ENCODE results near the gene GTF2A1L.

GTF2A1L gene

GRCh38 chr2:48635786-48636185 is 18.1 kb downstream of the GTF2A1L start:
- no peaks in the 10 kb centered on the region for H3K36me3 Mint-ChIP-seq (ENCODE audit: low read depth)
- no peaks in the 10 kb centered on the region for H3K27me3 Mint-ChIP-seq (ENCODE audit: low read depth)
- no peak overlapping the region for H3K27ac Mint-ChIP-seq
- H3K4me3 Mint-ChIP-seq = no peak overlapping the region
- peaks cover 6% of the 10 kb centered on the region for H3K9me3 Mint-ChIP-seq
- H3K4me1 Mint-ChIP-seq (ENCODE audit: low read depth) = no peaks in the 10 kb centered on the region

DNA sequence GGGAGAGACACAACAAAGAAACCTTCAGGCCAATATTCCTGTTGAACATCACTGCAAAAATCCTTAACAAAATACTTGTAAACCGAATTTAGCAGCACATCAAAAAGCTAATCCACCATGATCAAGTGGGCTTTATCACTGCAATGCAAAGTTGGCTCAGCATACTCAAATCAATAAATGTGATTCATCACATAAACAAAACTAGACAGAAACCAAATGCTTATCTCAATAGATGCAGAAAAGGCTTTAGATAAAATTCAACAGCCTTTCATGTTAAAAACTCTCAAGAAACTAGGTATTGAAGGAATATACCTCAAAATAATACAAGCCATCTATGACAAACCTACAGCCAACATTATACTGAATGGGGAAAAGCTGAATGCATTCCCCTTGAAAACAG is 20.6 kb downstream of the GTF2A1L start:
- Mint-ChIP-seq H3K27me3 (ENCODE audit: low read depth) (no peaks in the 10 kb centered on the region), H3K36me3 (ENCODE audit: low read depth) (no peaks in the 10 kb centered on the region), H3K27ac (no peak overlapping the region), H3K4me3 (no peak overlapping the region), H3K9me3 (peaks cover 6% of the 10 kb centered on the region), H3K4me1 (ENCODE audit: low read depth) (no peaks in the 10 kb centered on the region)

- peaks cover 7% of the 10 kb centered on the region for H3K27me3 Mint-ChIP-seq (ENCODE audit: low read depth)
- H3K4me1 Mint-ChIP-seq (ENCODE audit: low read depth) = no peaks in the 10 kb centered on the region
- no peak overlapping the region for H3K4me3 Mint-ChIP-seq
- H3K27ac Mint-ChIP-seq = no peak overlapping the region
- no peaks in the 10 kb centered on the region for H3K36me3 Mint-ChIP-seq (ENCODE audit: low read depth)
- H3K9me3 Mint-ChIP-seq = no peaks in the 10 kb centered on the region
These were observed 33.6 kb downstream of the GTF2A1L start for GRCh38 chr2:48651158-48651790.

DNA sequence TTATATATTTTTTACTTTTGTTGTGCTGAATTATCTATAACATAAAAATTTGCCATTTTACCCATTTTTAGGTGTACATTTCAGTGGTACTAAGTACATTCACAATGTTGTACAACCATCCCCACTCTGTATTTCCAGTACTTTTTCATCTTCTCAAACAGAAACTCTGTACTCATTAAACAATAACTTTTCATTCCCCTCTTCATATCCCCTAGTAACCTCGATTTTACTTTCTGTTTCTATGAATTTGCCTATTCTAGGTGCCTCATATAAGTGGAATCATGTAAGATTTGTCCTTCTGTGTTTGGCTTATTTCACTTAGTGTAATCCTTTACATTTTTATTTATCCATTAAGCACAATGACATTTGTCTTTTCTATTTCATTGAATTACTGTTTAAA is 51.3 kb downstream of the GTF2A1L start:
- H3K4me1 Mint-ChIP-seq (ENCODE audit: low read depth) = no peaks in the 10 kb centered on the region
- H3K27me3 Mint-ChIP-seq (ENCODE audit: low read depth) = no peaks in the 10 kb centered on the region
- no peaks in the 10 kb centered on the region for H3K36me3 Mint-ChIP-seq (ENCODE audit: low read depth)
- no peak overlapping the region for H3K4me3 Mint-ChIP-seq
- H3K27ac Mint-ChIP-seq = no peak overlapping the region
- H3K9me3 Mint-ChIP-seq = no peaks in the 10 kb centered on the region

- Mint-ChIP-seq H3K4me1 (ENCODE audit: low read depth) (no peaks in the 10 kb centered on the region), H3K27ac (no peak overlapping the region), H3K27me3 (ENCODE audit: low read depth) (peaks cover 7% of the 10 kb centered on the region), H3K36me3 (ENCODE audit: low read depth) (no peaks in the 10 kb centered on the region), H3K4me3 (no peak overlapping the region), H3K9me3 (no peaks in the 10 kb centered on the region)
These were observed 55.9 kb downstream of the GTF2A1L start for GRCh38 chr2:48673581-48673980.

- Mint-ChIP-seq H3K36me3 (ENCODE audit: low read depth) (no peaks in the 10 kb centered on the region), H3K4me3 (no peak overlapping the region), H3K27ac (no peak overlapping the region), H3K4me1 (ENCODE audit: low read depth) (no peaks in the 10 kb centered on the region), H3K27me3 (ENCODE audit: low read depth) (peaks cover 9% of the 10 kb centered on the region), H3K9me3 (no peaks in the 10 kb centered on the region)
These were observed 57.3 kb downstream of the GTF2A1L start for GRCh38 chr2:48674933-48675332.

DNA sequence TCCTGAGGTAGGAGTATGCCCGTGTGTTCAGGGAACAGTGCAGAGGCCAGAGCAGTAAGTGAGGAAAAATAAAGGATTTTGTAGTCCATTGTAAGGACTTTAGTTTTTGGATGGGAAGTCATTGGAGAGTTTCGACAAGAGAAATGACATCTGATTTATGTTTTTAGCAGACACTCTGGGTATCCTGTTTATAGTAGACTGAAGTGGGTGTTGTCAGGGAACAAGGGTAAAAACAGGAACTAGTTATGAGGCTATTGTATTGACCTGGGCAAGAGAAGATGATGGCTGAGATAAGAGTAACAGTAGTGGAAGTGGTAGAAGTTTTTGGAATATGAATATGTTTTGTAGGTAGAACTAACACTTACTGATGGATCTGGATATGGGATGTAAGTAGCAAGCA is 59.8 kb downstream of the GTF2A1L start:
- H3K27ac Mint-ChIP-seq = no peak overlapping the region
- peaks cover 12% of the 10 kb centered on the region for H3K27me3 Mint-ChIP-seq (ENCODE audit: low read depth)
- H3K4me3 Mint-ChIP-seq = no peak overlapping the region

GRCh38 chr2:48685126-48685525 is 67.5 kb downstream of the GTF2A1L start:
- Mint-ChIP-seq H3K36me3 (ENCODE audit: low read depth) (no peaks in the 10 kb centered on the region), H3K27me3 (ENCODE audit: low read depth) (peaks cover 8% of the 10 kb centered on the region), H3K9me3 (no peaks in the 10 kb centered on the region), H3K4me3 (no peak overlapping the region), H3K4me1 (ENCODE audit: low read depth) (no peaks in the 10 kb centered on the region), H3K27ac (no peak overlapping the region)

More for the DNA sequence above, 59.8 kb downstream of the GTF2A1L start:
- Mint-ChIP-seq H3K9me3 (no peaks in the 10 kb centered on the region), H3K4me1 (ENCODE audit: low read depth) (no peaks in the 10 kb centered on the region), H3K36me3 (ENCODE audit: low read depth) (no peaks in the 10 kb centered on the region)

DNA sequence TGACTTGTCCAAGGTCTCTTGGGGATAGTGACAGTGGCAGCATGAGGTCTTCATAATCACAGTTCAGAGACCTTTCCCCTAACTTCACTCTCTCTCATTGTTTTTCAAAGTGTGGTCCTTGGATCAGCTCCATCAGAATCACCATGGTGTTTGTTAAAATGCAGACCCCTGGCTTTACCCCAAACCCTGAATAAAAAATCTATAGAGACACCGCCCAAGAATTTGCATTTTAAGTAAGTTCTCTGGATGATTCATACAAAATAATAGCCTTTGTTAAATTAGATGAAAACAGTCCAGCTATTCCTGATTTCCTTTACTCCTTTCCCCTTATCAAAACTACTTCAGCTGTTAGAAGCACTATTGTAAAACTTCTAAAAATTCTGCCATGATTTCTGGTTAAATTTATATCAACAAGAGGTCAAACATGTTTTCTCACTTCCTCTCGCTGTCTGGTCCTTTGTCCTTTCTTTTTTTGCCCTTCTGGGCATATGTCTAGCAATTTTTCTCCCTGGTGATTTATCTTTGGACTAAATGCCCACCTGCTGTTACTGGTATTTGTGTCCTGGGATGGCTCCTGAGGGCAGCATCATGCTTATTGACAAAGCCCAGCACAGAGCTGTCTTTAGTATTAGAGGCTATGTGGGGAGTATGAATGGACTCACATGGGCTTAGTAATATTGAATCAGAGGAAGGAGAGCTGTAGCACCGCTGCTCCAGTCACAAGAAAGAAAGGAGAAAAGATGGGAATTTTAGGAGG is 74.5 kb downstream of the GTF2A1L start:
- peaks cover 3% of the 10 kb centered on the region for H3K27me3 Mint-ChIP-seq (ENCODE audit: low read depth)
- H3K4me1 Mint-ChIP-seq (ENCODE audit: low read depth) = no peaks in the 10 kb centered on the region
- H3K4me3 Mint-ChIP-seq = no peak overlapping the region
- no peak overlapping the region for H3K27ac Mint-ChIP-seq
- no peaks in the 10 kb centered on the region for H3K9me3 Mint-ChIP-seq
- H3K36me3 Mint-ChIP-seq (ENCODE audit: low read depth) = no peaks in the 10 kb centered on the region

DNA sequence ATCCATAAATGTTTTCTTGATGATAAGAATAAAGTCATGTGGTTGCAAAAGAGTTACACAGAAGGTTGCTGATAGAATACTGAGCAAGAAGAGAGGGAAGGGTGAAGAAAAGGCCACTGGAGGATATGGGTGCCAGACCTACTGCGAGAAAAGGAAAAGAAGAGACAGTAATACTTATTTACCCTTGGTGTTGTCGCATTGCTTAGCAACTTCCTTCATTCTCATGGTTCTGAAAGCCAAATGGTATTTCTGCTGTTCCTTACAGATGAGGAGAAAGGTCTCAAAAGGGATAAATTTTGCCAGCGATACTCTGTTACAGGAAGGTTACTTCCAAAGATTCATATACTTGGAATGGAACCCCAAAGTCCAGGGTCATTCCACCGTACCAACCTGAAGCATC is 75.4 kb downstream of the GTF2A1L start:
- Mint-ChIP-seq H3K4me1 (ENCODE audit: low read depth) (no peaks in the 10 kb centered on the region), H3K9me3 (no peaks in the 10 kb centered on the region), H3K36me3 (ENCODE audit: low read depth) (no peaks in the 10 kb centered on the region), H3K27ac (no peak overlapping the region), H3K4me3 (no peak overlapping the region), H3K27me3 (ENCODE audit: low read depth) (peaks cover 4% of the 10 kb centered on the region)

DNA sequence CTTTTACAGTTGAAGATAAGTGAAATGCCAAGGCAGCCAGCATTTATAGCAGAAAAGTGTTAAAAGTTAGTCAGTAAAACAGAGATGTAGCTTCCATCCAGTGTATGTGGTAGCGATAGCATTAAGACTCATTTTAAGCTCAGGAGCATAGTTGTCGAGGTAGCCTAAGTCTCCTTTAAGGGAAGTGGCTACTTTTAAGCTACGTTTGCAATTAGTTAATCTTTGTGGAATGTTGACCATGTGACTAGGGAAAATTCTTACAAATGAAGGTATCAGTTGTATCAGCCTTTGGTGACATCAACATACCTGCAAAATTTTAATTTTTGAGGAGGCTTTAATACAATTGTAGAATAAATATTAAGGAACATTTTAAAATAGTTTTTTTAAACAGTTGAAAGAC is 76.0 kb downstream of the GTF2A1L start:
- no peak overlapping the region for H3K4me3 Mint-ChIP-seq
- H3K36me3 Mint-ChIP-seq (ENCODE audit: low read depth) = no peaks in the 10 kb centered on the region
- no peaks in the 10 kb centered on the region for H3K4me1 Mint-ChIP-seq (ENCODE audit: low read depth)
- H3K27me3 Mint-ChIP-seq (ENCODE audit: low read depth) = peaks cover 4% of the 10 kb centered on the region
- no peak overlapping the region for H3K27ac Mint-ChIP-seq
- H3K9me3 Mint-ChIP-seq = no peaks in the 10 kb centered on the region

- no peaks in the 10 kb centered on the region for H3K36me3 Mint-ChIP-seq (ENCODE audit: low read depth)
- H3K4me3 Mint-ChIP-seq = no peak overlapping the region
- no peak overlapping the region for H3K27ac Mint-ChIP-seq
- no peaks in the 10 kb centered on the region for H3K4me1 Mint-ChIP-seq (ENCODE audit: low read depth)
- H3K27me3 Mint-ChIP-seq (ENCODE audit: low read depth) = peaks cover 4% of the 10 kb centered on the region
- no peaks in the 10 kb centered on the region for H3K9me3 Mint-ChIP-seq
These were observed 76.5 kb downstream of the GTF2A1L start for GRCh38 chr2:48694149-48694548.

DNA sequence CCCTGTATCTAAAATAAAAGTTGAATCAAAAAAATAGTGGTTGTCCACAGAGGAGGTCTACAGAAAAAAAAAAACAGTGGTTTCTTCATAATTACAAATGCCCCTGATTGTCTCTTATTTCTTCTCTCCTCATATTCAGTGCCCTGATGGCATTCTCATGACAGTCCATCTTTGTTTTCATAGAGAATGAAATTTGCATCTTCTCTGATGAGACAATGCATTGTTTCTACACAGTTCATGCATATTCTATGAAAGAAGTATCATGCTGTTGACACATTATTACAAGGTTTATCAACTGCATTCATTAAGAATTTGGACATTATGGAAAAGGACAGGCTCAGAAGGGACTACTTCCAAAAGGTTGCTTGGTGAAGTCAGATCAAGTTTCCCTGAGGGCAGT is 78.3 kb downstream of the GTF2A1L start:
- no peak overlapping the region for H3K27ac Mint-ChIP-seq

GRCh38 chr2:48696881-48697280 is 79.2 kb downstream of the GTF2A1L start:
- Mint-ChIP-seq H3K27ac (no peak overlapping the region), H3K27me3 (ENCODE audit: low read depth) (peaks cover 4% of the 10 kb centered on the region), H3K36me3 (ENCODE audit: low read depth) (no peaks in the 10 kb centered on the region), H3K4me3 (no peak overlapping the region), H3K4me1 (ENCODE audit: low read depth) (no peaks in the 10 kb centered on the region), H3K9me3 (no peaks in the 10 kb centered on the region)

More for the DNA sequence above, 78.3 kb downstream of the GTF2A1L start:
- no peaks in the 10 kb centered on the region for H3K4me1 Mint-ChIP-seq (ENCODE audit: low read depth)
- no peak overlapping the region for H3K4me3 Mint-ChIP-seq
- H3K9me3 Mint-ChIP-seq = no peaks in the 10 kb centered on the region
- H3K27me3 Mint-ChIP-seq (ENCODE audit: low read depth) = peaks cover 4% of the 10 kb centered on the region
- no peaks in the 10 kb centered on the region for H3K36me3 Mint-ChIP-seq (ENCODE audit: low read depth)

- Mint-ChIP-seq H3K4me3 (no peak overlapping the region), H3K9me3 (no peaks in the 10 kb centered on the region)
These were observed 81.8 kb downstream of the GTF2A1L start for GRCh38 chr2:48699348-48699930.

More at GRCh38 chr2:48699348-48699930, 81.8 kb downstream of the GTF2A1L start:
- H3K4me1 Mint-ChIP-seq (ENCODE audit: low read depth) = no peaks in the 10 kb centered on the region
- no peaks in the 10 kb centered on the region for H3K36me3 Mint-ChIP-seq (ENCODE audit: low read depth)
- no peak overlapping the region for H3K27ac Mint-ChIP-seq
- H3K27me3 Mint-ChIP-seq (ENCODE audit: low read depth) = peaks cover 4% of the 10 kb centered on the region
